Measurements from ENCODE around the gene GPRC5A. TPM values are rescaled to one million over a fixed set of nuclear protein-coding genes. Genes with fewer than 3 reads are reported as not detected.

Gene GPRC5A
- total and polyA plus RNA-seq, 7 donors, result 2.1 to 75.5 (median 11.4) TPM

- WGBS, 2 donors, result 58 to 73% methylated on average over 14 of the region's 14 CpGs
Measured at GRCh38 chr12:12885096-12885792, 6.1 kb upstream of the GPRC5A start.

DNA sequence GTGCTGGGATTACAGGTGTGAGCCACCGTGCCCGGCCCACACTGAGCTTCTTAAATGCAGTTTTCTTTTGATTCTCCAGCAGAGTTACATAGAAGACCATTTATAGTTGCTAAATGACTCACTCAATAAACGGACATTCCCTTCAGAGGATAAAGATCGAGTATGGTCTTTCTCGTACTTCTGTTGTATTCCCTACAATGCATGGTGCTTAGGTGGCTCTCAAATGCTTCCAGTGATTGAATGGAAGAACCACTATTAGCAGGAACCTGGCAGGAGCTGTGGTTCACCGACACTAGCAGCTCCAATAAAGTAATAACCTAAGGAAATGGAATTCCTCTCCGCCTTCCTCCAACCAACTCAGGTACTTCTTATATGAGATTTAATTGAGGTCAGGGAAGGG, 3.9 kb upstream of the GPRC5A start:
- H3K27ac ChIP-seq, result no peak overlapping the region

More at GRCh38 chr12:12885096-12885792, 6.1 kb upstream of the GPRC5A start:
- DNase-seq, result no peak
- no peak overlapping the region for H3K27ac ChIP-seq
- H3K4me3 ChIP-seq, result no peak overlapping the region
- H3K27me3 ChIP-seq, result no peaks in the 10 kb centered on the region
- TF ChIP-seq POLR2AphosphoS5 (IDR thresholded peaks at IDR 0.05) (no peak), EP300 (IDR thresholded peaks at IDR 0.05) (no peak), CTCF (IDR thresholded peaks at IDR 0.05) (no peak), POLR2A (IDR thresholded peaks at IDR 0.05) (no peak)
- intact Hi-C loops (cut with DNase I), result no loop called here
- H3K9me3 ChIP-seq, result no peaks in the 10 kb centered on the region
- H3K36me3 ChIP-seq, result no peaks in the 10 kb centered on the region
- H3K4me1 ChIP-seq, result peaks cover 0 to 2% (median 0%) of the 10 kb centered on the region in 4 donors

DNA sequence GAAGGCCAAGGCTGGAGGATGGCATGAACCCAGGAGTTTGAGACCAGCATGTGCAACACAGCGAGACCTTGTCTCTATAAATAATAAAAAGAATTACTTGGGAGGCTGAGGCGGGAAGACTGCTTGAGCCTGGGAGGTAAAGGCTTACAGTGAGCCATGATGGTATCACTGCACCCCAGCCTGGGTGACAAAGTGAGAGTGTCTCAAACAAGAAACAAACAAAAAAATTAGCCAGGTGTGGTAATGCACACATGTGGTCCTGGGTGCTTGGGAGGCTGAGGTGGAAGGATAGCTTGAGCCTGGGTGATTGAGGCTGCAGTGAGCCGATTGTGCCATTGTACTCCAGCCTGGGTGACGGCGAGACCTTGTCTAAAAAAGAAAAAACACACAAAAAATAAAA, 1.7 kb upstream of the GPRC5A start:
- WGBS, 2 donors, result 94 to 95% methylated on average over 5 of the region's 5 CpGs
- Histone ChIP-seq H3K4me3 (no peak overlapping the region), H3K27me3 (peaks cover 0 to 7% (median 0%) of the 10 kb centered on the region in 3 donors), H3K27ac (no peak overlapping the region), H3K9me3 (no peaks in the 10 kb centered on the region), H3K4me1 (peaks cover 0 to 18% (median 10%) of the 10 kb centered on the region in 4 donors), H3K36me3 (no peaks in the 10 kb centered on the region)
- TF ChIP-seq CTCF (IDR thresholded peaks at IDR 0.05), result no peak
- no peak for DNase-seq
- intact Hi-C loops (cut with DNase I), result loop anchor here (10.0 kb wide), 2 partner anchors 75 to 105 kb away; partner anchors contain the start of genes APOLD1 and DDX47

More for the DNA sequence above, 3.9 kb upstream of the GPRC5A start:
- TF ChIP-seq EP300 (IDR thresholded peaks at IDR 0.05) (no peak), CTCF (IDR thresholded peaks at IDR 0.05) (no peak), POLR2AphosphoS5 (IDR thresholded peaks at IDR 0.05) (no peak), POLR2A (IDR thresholded peaks at IDR 0.05) (no peak)
- H3K4me3 ChIP-seq, result no peak overlapping the region
- intact Hi-C loops (cut with DNase I), result no loop called here
- no peaks in the 10 kb centered on the region for H3K9me3 ChIP-seq
- H3K36me3 ChIP-seq, result no peaks in the 10 kb centered on the region
- 12 to 53% methylated on average over 7 of the region's 7 CpGs for WGBS, 2 donors
- peaks cover 0 to 18% (median 10%) of the 10 kb centered on the region in 4 donors for H3K4me1 ChIP-seq
- no peak for DNase-seq
- H3K27me3 ChIP-seq, result no peaks in the 10 kb centered on the region

DNA sequence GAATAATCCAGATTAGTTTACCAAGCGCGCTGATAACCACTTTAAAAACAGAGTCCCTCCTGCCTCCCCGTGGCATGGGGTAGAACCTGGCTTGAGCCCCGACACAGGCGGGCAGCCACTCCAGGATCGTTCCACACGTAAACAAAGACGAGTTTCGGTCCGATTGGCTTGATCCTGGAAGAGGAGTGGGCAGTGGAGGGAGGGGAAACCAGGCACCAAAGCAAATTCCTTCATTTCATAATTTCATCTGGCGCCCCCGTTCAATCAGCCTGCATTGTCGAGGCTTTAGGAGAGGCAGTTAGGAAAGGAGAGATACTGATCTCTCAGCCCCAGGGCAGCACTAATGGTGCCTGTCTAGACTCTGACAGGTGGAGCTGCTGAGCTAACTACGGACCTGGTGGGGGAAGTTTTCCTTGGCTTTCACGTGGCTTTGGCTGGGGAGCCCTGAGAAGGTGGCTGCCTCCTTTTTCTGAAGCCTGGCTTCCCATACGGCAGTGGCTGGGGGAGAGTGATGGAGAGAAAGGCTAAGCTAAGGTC, 751 bp upstream of the GPRC5A start:
- Histone ChIP-seq H3K36me3 (no peaks in the 10 kb centered on the region), H3K27ac (peak overlapping the region; percentile 54 to 80 (median 64)), H3K4me1 (peaks cover 0 to 18% (median 10%) of the 10 kb centered on the region in 4 donors), H3K27me3 (peaks cover 0 to 7% (median 0%) of the 10 kb centered on the region in 3 donors), H3K4me3 (peak overlapping the region; percentile 39 to 57 (median 56)), H3K9me3 (no peaks in the 10 kb centered on the region)
- WGBS, 2 donors, result 4 to 19% methylated on average over 16 of the region's 16 CpGs
- intact Hi-C loops (cut with DNase I), result loop anchor here (10.0 kb wide), 2 partner anchors 76 to 106 kb away; partner anchors contain the start of genes APOLD1 and DDX47
- DNase-seq, result no peak
- TF ChIP-seq CTCF (IDR thresholded peaks at IDR 0.05) (no peak), POLR2AphosphoS5 (IDR thresholded peaks at IDR 0.05) (no peak), POLR2A (IDR thresholded peaks at IDR 0.05) (no peak), EP300 (IDR thresholded peaks at IDR 0.05) (no peak)

Measured in sigmoid colon (tissue), 7 donors.